Fibroblast of villous mesenchyme (primary cell): ENCODE results near the gene PABPN1. TPM values are rescaled to one million over a fixed set of nuclear protein-coding genes. Genes with fewer than 3 reads are reported as not detected.
A peak's percentile ranks its signal among the peaks of the same experiment; 100 is the strongest.

Experiments
- DNase-seq: peaks from one replicate; pipeline ENCODE4 v3.0.0-alpha.2; 2010; ENCODE audit warnings: low read depth
- H3K4me3 ChIP-seq: 2 replicates; pipeline ENCODE4 v1.5.1; 2011; ENCODE audit warnings: low read depth, mild to moderate bottlenecking, low read length
- CTCF ChIP-seq: IDR thresholded peaks from 2 replicates; pipeline ENCODE4 v1.5.1; 2012; ENCODE audit warnings: low read depth, mild to moderate bottlenecking, low read length; ENCODE audit not compliant: insufficient read depth
- total RNA-seq: library from RNA; depleted of rRNA; stranded (reverse); fragments of >200 nt; gene quantifications from 2 replicates; pipeline ENCODE4 v1.2.3, GENCODE V29; 2012

PABPN1 gene
- total RNA-seq, 1 donor, result 75.1 TPM

GRCh38 chr14:23365732-23366425 is 44.6 kb downstream of the PABPN1 start:
- no peak for TF ChIP-seq CTCF

GRCh38 chr14:23366426-23366921 is 45.2 kb downstream of the PABPN1 start:
- peak; percentile 77 for DNase-seq
- TF ChIP-seq CTCF, result no peak
- H3K4me3 ChIP-seq, result peak overlapping the region; percentile 55

More at GRCh38 chr14:23365732-23366425, 44.6 kb downstream of the PABPN1 start:
- DNase-seq, result peak; percentile 77
- H3K4me3 ChIP-seq, result peak overlapping the region; percentile 55

GRCh38 chr14:23370221-23370620 is 49.0 kb downstream of the PABPN1 start:
- TF ChIP-seq CTCF, result no peak
- DNase-seq, result no peak
- H3K4me3 ChIP-seq, result no peak overlapping the region

- DNase-seq, result no peak
- no peak overlapping the region for H3K4me3 ChIP-seq
- TF ChIP-seq CTCF, result no peak
Measured at GRCh38 chr14:23371865-23372264, 50.6 kb downstream of the PABPN1 start.

GRCh38 chr14:23372509-23372908 is 51.3 kb downstream of the PABPN1 start, which contains the start of gene IL25:
Gene IL25, plus strand, starts transcription at chr14:23372809.
- no peak within 1 kb of the TSS for H3K4me3 ChIP-seq
- TF ChIP-seq CTCF, result no peak
- peak; percentile 3 for DNase-seq

- TF ChIP-seq CTCF, result no peak
- H3K4me3 ChIP-seq, result no peak overlapping the region
- no peak for DNase-seq
Measured at GRCh38 chr14:23373041-23373440, 51.8 kb downstream of the PABPN1 start.

Other genes starting within 250 kb of the PABPN1 start
- 93.1 and 106 TPM in 2 replicates for gene ACIN1, start 226.3 kb upstream of the PABPN1 start, total RNA-seq
- 48.0 and 66.1 TPM in 2 replicates for gene C14orf119, start 226.0 kb upstream of the PABPN1 start, total RNA-seq
- gene CIROP, start 216.5 kb upstream of the PABPN1 start, total RNA-seq, result not detected in 2 replicates
- gene CEBPE, start 202.2 kb upstream of the PABPN1 start, total RNA-seq, result not detected in 2 replicates
- 0.86 and 0.97 TPM in 2 replicates for gene SLC7A8, start 137.8 kb upstream of the PABPN1 start, total RNA-seq
- not detected in 2 replicates for gene RNF212B, start 83.5 kb upstream of the PABPN1 start, total RNA-seq
- 4.2 and 6.0 TPM in 2 replicates for gene HOMEZ, start 35.3 kb upstream of the PABPN1 start, total RNA-seq
- gene PPP1R3E, start 18.6 kb upstream of the PABPN1 start, total RNA-seq, result 3.0 and 5.8 TPM in 2 replicates
- 17.7 and 20.7 TPM in 2 replicates for gene BCL2L2, start 14.6 kb upstream of the PABPN1 start, total RNA-seq
- gene SLC22A17, start 31.4 kb downstream of the PABPN1 start, total RNA-seq, result 14.8 and 16.4 TPM in 2 replicates
- gene EFS, start 43.7 kb downstream of the PABPN1 start, total RNA-seq, result 7.7 and 7.8 TPM in 2 replicates
- not detected in 2 replicates for gene IL25, start 51.4 kb downstream of the PABPN1 start, total RNA-seq
- not detected in 2 replicates for gene CMTM5, start 55.6 kb downstream of the PABPN1 start, total RNA-seq
- gene MYH6, start 86.8 kb downstream of the PABPN1 start, total RNA-seq, result not detected in 2 replicates
- gene MYH7, start 114.2 kb downstream of the PABPN1 start, total RNA-seq, result not detected in 2 replicates
- 41.9 and 44.8 TPM in 2 replicates for gene NGDN, start 148.2 kb downstream of the PABPN1 start, total RNA-seq
- under 0.01 TPM in 2 replicates for gene ZFHX2, start 230.3 kb downstream of the PABPN1 start, total RNA-seq
- 15.5 and 18.0 TPM in 2 replicates for gene THTPA, start 234.8 kb downstream of the PABPN1 start, total RNA-seq
- 18.1 and 20.0 TPM in 2 replicates for gene AP1G2, start 246.3 kb downstream of the PABPN1 start, total RNA-seq